HTERT RPE-1 (cell line): ENCODE measurements around the gene TAPBPL.
"Not testable (repeated sequence)": the region's sequence is repeated elsewhere in the genome, so short reads cannot be mapped to it uniquely, and the experiment has no call there.

Source experiments
- in situ Hi-C: fragments of 300-500 bp; cut with MboI; formaldehyde crosslinking; loops from 4 replicates; pipeline ENCODE4 v1.14.3; 2020; ENCODE audit warnings: low sequenced_read_pairs

The TAPBPL gene

DNA sequence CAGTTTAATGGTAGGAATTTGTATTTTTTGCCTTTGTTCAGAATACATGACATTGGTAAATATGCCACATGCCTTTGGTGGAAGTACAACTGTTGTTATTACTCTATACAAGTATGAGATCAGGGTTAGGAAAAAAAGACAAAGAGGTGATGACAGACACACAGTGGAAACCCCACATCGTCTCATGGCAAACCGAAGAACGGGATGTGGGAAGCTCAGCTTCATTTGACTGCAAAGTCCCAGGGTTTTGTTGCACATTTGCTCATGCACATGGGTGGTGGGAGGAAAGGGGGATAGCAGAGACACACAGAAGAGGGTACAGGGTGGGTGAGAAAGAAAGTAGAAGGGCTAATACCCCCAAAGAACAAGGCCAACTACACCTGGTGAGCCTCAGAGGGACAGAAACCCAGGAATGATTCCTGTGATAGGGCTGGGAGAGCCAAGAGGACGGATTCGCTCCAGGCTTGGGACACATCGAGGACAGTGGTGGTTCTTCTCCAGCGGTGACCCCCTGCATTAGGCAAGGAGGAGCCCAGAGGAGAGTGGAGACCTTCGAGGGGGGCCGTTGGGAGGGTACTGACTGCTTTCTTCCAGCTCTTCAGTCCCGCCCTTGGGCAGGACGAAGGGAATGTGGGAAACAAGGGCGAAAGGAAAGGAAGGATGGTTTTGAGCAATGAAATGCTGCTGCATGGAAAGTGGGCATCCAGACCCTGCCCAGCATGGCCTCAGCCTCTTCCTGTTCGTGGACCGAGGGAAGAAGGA lies 10.6 kb downstream of the TAPBPL start:
- in situ Hi-C loops: no loop called here

DNA sequence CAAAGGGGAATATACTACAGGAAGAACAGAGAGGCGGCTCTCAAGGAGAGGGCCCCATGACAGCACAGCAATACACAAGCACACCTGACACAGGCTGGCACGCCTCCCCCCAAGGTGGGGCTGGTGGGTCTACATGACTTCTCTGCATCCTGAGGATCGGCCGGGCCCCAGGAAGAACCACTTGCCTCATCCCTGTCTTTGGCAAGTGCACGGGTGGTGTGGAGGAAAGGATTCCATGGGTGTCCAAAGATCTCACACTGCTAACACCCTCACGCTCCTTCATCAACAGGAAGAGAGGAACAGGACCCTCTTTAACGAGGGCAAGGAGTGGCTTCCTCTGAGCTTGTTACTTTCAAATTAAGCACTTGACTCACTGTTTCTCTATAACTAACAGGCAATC lies 11.4 kb downstream of the TAPBPL start:
- in situ Hi-C loops: no loop called here

DNA sequence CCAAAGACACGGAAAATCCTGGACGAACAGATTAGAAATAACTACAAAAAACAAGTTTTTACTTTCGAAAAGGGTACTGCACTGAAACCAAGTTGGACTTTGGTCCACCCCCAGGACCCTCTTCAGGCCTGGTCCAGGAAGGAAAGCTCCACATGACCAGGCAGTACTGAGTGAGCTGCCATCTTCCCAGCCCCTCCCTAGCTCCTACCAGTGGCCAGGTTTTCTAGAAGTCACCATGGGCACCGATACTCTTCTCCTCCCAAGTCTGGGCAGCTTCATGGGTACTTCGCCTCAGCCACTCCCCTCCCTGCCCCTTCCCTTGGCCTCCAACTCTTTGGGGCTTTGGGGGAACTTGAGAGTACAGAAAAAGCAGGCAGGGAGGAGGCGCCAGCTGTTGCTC lies 12.0 kb downstream of the TAPBPL start:
- in situ Hi-C loops: no loop called here

DNA sequence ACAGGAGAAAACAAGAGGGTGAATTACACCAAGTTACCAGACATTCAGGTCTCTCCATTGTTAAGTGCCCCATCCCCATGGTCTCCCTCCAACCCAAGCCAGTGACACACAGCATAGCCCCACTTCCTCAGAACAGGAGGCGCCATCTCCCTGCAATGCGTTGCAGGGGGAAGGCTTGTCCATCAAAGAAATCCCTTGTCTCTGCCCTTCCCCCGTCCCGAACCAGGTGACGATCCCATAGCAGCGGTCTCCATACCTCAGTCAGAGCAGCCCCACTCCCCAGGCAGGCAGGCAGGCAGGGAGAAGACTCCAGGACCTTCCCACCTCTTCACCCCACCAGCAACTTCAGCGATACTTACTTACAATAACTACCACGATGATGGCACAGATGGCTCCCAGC lies 12.7 kb downstream of the TAPBPL start:
- in situ Hi-C loops: no loop called here

DNA sequence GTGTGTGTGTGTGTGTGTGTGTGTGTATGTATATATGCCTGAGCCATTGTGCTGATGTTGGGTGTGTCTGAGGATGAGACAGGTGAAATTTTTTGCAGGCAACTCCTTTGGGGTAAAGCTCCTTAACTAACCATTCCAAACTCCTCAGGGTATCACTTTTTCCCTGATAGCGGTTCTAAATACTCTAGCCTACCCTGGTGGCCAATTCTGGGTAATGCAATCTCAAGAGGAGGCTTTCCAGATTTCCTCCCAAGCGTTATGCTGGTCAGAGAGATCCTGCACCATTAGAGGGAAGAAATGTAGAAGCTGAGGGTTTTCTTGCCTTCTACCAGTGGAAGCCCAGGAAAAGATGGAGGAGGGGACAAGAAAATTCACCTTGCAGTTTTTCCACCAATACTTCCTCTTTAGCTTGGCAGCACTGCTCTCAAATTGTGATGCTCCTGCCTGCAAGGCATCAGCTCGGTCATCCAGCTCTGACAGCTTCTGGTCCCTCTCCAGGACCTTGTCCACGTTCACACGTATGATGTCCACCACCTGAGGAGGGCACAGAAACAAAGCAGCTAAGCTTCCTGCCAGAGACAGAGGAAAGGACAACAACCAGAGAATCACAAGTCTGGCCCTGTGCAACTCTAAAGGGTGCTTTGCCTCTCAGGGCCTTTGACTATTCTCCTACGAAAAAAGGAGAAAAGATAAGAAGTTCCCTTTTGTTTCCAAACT lies 13.8 kb downstream of the TAPBPL start:
- in situ Hi-C loops: no loop called here

DNA sequence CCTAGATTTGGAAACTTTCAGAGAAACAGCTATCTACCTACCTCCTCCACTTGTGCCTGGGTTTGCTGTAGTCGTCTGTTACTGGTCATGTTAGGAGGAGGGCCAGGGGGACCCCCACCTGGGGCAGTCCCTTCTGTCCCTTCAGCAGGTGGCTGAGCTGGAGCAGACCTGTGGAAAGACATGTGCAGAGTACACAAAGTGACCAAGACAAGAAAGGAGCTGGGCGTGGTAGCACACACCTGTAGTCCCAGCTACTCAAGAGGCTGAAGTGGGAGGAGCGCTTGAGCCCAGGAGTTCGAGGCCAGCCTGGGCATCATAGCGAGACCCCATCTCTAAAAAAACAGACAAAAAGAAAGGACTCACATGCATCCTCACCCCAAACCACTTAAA lies 14.3 kb downstream of the TAPBPL start:
- in situ Hi-C loops: no loop called here

DNA sequence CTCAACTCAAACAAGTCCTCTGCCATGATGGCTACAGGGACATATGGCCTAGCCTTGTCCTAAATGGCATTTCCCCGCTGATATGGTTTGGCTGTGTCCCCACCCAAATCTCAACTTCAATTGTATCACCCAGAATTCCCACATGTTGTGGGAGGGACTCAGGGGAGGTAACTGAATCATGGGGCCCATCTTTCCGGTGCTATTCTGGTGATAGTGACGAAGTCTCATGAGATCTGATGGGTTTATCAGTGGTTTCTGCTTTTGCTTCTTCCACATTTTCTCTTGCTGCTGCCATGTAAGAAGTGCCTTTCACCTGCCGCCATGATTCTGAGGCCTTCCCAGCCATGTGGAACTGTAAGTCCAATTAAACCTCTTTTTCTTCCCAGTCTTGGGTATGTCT lies 14.9 kb downstream of the TAPBPL start:
- in situ Hi-C loops: not testable (repeated sequence)

DNA sequence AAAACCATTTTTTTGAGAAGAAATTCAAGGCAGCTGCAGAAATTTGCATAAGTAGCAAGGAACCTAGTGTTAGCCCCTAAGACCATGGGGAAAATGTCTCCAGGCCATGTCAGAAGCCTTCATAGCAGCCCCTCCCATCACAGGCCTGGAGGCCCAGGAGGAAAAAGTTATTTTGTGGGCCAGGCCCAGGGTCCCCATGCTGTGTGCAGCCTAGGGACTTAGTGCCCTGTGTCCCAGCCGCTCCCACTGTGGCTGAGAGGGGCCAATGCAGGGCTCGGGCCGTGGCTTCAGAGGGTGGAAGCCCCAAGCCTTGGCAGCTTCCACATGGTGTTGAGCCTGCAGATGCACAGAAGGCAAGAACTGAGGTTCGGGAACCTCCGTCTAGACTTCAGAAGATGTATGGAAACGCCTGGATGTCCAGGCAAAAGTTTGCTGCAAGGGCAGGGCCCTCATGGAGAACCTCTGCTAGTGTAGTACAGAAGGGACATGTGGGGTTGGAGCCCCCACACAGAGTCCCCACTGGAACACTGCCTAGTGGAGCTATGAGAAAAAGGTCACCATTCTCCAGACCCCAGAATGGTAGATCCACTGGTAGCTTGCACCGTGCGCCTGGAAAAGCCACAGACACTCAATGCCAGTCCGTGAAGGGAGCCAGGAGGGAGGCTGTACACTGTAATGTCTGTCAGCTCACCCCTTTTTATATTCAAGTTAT lies 15.9 kb downstream of the TAPBPL start:
- in situ Hi-C loops: not testable (repeated sequence)

DNA sequence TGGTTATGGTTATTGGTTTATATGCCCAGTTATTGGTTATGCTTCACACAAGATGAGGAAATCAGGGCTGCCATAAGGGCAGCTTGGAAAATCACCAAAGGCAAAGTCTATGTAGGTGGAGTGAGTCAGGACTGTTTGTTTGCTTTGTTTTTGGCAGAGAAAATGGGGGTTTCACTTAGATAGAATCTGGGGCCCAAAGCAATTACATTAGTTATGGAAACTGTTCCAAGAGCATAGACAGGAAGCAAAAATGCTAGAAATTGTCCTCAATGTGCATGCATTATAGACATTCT lies 16.4 kb downstream of the TAPBPL start:
- in situ Hi-C loops: no loop called here

DNA sequence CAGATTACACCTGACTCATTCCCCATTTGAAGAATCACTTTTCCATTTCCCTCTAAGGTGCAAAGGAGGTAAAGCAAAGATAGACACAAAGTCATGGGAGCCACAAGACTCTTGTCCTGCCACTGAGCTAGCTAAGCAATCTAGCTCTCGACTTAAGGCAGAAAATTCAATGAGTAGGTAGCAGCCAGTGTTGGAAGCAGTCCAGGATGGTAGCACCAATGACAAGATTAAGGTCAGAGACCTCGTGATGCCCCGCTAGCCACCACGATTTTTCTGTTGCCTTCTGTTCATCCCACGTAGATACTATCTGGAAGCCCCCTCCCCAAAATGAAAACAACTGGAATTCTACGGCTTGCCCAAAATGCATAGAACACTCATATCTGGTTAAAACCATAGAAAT lies 17.2 kb downstream of the TAPBPL start:
- in situ Hi-C loops: no loop called here

DNA sequence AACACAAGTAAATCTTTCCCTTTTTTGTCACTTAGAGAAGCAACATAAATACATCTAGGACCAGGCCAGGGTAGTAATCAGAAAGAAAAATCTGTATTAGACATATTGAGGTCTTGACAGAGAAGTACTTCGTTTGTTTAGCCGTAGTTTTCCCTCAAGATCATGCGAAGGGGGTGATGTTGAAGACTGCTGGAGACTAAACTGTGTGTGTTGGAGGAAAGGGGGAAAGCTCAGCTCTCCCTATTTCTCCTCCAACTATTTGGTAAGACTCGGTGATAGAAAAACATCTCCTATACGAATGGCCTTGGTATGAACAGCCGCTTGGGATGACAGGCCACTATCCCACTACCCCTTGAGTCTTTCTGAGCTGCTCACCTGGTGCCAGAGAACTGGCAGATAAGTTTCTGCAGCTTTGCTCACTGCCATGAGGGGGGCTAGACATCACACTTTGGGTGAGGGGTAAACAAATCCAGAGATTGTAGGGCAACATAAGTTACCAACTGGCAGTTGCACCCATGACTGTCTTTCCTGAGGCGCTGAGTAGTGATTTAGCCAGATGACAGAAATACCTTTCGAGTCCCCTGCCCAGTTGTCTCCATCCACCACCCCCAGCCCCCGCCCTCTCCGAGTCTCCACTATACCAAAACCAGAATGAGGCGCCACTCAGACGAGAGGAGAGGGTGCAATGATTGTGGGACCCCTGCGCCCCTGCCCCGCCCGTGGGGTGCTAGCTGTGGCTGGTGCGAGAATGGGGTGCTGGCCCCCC lies 17.9 kb downstream of the TAPBPL start:
- in situ Hi-C loops: no loop called here

DNA sequence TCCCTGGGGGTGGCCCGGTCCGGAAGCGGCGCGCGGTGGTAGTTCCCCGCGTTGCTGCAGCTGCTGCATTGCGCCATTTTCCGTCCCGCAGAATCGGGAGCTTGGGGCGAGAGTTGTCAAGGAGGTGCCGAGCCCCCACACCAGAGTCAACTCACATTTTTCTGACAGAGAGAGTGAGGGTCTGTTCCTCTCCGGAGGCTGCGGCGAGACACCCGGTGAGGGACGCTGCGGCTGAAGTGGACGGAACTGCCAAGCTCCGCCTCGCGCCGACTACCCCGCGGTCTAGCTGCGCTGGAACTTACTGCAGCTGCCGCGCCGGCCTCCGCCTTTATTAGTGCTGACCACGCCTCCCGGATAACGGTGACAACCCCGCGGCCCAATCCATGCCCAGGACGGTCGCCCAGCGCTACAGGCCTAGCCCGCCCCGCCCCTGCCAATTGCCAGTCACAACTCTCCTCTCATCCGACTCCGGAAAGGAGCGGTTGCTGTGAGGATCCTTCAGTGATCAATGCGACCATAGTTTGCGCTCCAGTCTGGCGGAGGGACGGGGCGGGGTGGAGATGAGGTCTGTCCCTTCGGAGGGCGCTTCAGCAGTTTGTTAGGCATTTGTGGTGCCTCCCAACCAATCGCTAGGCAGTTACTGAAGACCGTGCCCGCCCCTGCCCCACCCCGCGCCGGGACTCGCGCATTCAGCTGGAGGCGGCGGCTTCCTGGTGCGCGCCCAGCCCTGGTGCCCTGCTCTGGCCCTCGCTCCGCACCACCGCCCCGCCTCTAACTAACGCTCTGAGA lies 18.7 kb downstream of the TAPBPL start, which contains the start of gene VAMP1:
TSS of gene VAMP1 (minus strand) at position 303 of the 789 bp plus-strand sequence. CDS start at position 157, 146 bp downstream.
- in situ Hi-C loops: no loop called here

DNA sequence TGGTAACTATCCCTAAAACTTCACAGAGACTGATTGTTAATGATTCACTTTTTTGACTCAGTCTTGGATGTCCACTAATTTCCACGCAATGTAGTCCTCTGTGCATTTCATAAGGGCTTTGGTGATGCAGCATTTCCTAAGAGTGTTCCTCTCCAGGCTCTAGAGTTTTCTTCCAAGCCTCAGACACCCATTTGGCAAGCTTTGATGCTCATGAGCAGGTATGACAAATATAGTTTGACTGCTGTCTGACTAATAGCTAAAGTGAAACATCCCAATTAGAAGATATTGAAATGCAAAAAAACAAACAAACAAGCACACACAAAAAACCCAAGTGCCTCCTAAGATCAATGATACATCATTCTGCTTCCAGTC lies 20.1 kb downstream of the TAPBPL start:
- in situ Hi-C loops: no loop called here

DNA sequence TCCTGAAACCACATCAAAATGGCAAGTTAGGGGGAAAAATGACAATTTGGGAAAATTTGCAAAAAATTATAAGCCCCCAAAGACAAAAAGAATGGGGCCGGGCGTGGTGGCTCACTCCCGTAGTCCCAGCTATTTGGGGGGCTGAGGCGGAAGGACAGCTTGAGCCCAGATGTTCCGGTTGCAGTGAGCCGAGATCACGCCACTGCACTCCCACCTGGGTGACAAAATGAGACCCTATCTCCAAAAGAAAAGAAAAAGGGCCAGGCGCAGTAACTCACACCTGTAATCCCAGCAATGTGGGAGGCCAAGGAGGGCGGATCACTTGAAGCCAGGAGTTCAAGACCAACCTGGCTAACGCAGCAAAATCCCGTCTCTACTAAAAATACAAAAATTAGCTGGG lies 20.6 kb downstream of the TAPBPL start:
- in situ Hi-C loops: no loop called here

DNA sequence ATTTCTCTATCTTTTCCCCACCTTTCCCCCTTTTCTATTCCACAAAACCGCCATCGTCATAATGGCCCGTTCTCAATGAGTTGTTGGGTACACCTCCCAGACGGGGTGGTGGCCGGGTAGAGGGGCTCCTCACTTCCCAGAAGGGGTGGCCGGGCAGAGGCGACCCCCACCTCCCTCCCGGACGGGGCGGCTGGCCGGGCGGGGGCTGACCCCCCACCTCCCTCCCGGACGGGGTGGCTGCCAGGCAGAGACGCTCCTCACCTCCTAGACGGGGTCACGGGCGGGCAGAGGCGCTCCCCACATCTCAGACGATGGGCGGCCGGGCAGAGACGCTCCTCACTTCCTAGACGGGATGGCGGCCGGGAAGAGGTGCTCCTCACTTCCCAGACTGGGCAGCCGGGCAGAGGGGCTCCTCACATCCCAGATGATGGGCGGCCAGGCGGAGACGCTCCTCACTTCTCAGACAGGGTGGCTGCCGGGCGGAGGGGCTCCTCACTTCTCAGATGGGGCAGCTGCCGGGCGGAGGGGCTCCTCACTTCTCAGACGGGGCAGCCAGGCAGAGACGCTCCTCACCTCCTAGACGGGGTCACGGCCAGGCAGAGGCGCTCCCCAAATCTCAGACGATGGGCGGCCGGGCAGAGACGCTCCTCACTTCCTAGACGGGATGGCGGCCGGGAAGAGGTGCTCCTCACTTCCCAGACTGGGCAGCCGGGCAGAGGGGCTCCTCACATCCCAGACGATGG lies 23.6 kb downstream of the TAPBPL start:
- in situ Hi-C loops: not testable (repeated sequence)

DNA sequence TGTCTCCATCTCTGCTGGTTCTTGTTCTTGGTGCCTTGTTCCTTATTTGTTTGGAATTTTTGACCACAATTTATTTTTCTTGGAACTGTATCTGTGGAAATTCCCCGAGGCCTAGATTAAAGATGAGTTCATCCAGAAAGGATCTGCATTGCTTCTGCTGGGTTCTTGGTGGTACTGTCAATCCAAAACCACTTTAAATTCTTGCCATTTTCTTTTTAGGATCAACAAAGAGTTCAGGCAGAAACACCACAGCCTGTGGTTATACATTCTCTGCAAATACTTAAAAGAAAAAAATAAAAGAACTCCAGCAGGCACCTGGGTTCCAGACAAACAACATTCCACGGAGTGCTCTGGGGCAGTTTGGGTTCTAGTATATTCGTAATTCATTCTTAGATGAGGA lies 24.6 kb downstream of the TAPBPL start:
- in situ Hi-C loops: no loop called here

DNA sequence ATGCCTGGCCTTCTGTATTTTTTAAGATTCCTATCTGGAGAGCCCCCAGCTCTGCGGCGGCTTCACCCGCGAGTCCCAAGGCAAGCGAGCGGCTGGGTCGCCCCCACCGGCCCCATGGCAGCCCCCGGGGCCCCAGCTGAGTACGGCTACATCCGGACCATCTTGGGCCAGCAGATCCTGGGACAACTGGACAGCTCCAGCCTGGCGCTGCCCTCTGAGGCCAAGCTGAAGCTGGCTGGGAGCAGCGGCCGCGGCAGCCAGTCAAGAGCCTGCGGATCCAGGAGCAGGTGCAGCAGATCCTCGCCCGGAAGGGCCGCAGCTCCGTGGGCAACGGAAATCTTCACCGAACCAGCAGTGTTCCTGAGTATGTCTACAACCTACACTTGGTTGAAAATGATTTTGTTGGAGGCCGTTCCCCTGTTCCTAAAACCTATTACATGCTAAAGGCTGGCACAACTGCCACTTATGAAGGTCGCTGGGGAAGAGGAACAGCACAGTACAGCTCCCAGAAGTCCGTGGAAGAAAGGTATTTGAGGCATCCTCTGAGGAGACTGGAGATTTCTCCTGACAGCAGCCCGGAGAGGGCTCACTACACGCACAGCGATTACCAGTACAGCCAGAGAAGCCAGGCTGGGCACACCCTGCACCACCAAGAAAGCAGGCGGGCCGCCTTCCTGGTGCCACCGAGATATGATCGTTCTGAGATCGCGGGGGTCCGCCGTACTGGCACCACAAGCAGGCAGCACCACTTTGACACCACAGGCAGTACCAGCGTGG lies 25.9 kb downstream of the TAPBPL start:
- in situ Hi-C loops: not testable (repeated sequence)

DNA sequence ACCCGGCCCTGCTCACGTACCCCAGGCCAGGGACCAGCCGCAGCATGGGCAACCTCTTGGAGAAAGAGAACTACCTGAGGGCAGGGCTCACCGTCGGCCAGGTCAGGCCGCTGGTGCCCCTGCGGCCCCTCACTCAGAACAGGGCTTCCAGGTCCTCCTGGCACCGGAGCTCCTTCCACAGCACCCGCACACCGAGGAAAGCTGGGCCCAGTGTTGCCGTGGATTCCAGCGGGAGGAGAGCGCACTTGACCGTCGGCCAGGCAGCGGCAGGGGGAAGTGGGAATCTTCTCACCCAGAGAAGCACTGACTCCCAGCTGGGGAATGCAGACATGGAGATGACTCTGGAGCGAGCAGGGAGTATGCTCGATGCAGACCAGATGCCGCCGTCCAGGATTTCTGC lies 26.6 kb downstream of the TAPBPL start:
- in situ Hi-C loops: no loop called here

DNA sequence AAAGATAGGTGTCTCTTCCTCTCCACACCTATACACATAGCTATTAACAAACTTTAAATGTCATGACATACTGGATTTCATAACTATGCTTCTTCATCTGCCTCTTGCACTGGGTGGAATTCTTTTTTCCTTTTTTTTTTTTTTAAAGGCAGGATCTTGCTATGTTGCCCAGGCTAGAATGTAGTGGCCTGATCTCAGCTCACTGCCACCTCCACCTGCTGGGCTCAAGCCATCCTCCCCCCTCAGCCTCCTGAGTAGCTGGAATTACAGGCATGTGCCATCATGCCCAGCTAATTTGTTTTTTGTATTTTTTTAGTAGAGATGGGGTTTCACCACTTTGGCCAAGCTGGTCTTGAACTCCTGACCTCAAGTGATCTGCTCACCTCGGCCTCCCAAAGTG lies 36.4 kb downstream of the TAPBPL start:
- in situ Hi-C loops: no loop called here
